ENCODE measurements around the gene SIPA1L3. TPM values are rescaled to one million over a fixed set of nuclear protein-coding genes. Genes with fewer than 3 reads are reported as not detected.

Gene SIPA1L3
- total RNA-seq, 6 donors from 2014 or later, result 57.3 to 91.6 (median 69.4) TPM

- Histone ChIP-seq H3K9me3 (no peaks in the 10 kb centered on the region), H3K27ac (peak overlapping the region in 3 of 4 donors; percentile 32 to 51 (median 50)), H3K4me3 (no peak overlapping the region), H3K36me3 (no peaks in the 10 kb centered on the region), H3K27me3 (no peaks in the 10 kb centered on the region), H3K4me1 (peaks cover 37 to 64% (median 41%) of the 10 kb centered on the region in 4 donors)
- TF ChIP-seq POLR2AphosphoS5 (IDR thresholded peaks at IDR 0.05) (no peak), EP300 (IDR thresholded peaks at IDR 0.05) (no peak), POLR2A (IDR thresholded peaks at IDR 0.05) (no peak)
- TF ChIP-seq, protein P1, sequence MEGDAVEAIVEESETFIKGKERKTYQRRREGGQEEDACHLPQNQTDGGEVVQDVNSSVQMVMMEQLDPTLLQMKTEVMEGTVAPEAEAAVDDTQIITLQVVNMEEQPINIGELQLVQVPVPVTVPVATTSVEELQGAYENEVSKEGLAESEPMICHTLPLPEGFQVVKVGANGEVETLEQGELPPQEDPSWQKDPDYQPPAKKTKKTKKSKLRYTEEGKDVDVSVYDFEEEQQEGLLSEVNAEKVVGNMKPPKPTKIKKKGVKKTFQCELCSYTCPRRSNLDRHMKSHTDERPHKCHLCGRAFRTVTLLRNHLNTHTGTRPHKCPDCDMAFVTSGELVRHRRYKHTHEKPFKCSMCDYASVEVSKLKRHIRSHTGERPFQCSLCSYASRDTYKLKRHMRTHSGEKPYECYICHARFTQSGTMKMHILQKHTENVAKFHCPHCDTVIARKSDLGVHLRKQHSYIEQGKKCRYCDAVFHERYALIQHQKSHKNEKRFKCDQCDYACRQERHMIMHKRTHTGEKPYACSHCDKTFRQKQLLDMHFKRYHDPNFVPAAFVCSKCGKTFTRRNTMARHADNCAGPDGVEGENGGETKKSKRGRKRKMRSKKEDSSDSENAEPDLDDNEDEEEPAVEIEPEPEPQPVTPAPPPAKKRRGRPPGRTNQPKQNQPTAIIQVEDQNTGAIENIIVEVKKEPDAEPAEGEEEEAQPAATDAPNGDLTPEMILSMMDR (IDR thresholded peaks at IDR 0.05), result no peak
- 76 to 78% methylated on average over 9 of the region's 9 CpGs for WGBS, 2 donors
- ATAC-seq (ENCODE audit: low FRiP score in 2 of 2), result no peak
- no peak for DNase-seq
Measured at GRCh38 chr19:38247734-38248268, 340.8 kb downstream of the SIPA1L3 start.

- TF ChIP-seq, protein P1 (IDR thresholded peaks at IDR 0.05), result no peak
- 85 to 98% methylated on average over 4 to 7 of the region's 7 CpGs for WGBS, 2 donors
- H3K9me3 ChIP-seq, result no peaks in the 10 kb centered on the region
Measured at GRCh38 chr19:38248421-38248820, 341.4 kb downstream of the SIPA1L3 start.

DNA sequence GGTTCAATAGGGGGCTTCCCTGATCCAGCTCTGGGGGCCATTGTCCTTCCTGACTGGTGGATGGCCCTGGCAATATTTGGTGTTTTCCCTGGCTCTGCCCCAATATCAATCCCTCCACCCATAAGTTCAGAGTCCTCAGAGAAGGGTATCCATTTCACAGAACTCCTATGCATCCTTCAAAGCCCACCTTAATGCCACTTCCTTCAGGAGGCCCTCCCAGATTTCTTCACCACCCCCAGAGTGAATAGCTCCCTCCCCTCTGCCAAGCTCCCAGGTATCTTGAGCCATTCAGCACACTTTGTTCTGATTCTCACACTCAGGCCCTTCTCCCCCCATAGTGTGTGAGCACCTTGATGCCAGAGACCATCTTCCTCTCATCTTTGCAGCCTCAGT is 343.4 kb downstream of the SIPA1L3 start:
- H3K4me1 ChIP-seq, result peaks cover 23 to 57% (median 30%) of the 10 kb centered on the region in 4 donors
- H3K36me3 ChIP-seq, result no peaks in the 10 kb centered on the region
- no peak for ATAC-seq (ENCODE audit: low FRiP score in 2 of 2)
- H3K27me3 ChIP-seq, result no peaks in the 10 kb centered on the region
- TF ChIP-seq POLR2A (IDR thresholded peaks at IDR 0.05), result no peak
- no peak for TF ChIP-seq POLR2AphosphoS5 (IDR thresholded peaks at IDR 0.05)
- no peak for TF ChIP-seq EP300 (IDR thresholded peaks at IDR 0.05)
- TF ChIP-seq, protein P1 (IDR thresholded peaks at IDR 0.05), result no peak
- no peak overlapping the region for H3K4me3 ChIP-seq
- no peaks in the 10 kb centered on the region for H3K9me3 ChIP-seq
- DNase-seq, result no peak
- H3K27ac ChIP-seq, result peak overlapping the region in 3 of 4 donors; percentile 81 to 91 (median 82)

More at GRCh38 chr19:38248421-38248820, 341.4 kb downstream of the SIPA1L3 start:
- no peaks in the 10 kb centered on the region for H3K36me3 ChIP-seq
- H3K27ac ChIP-seq, result peak overlapping the region in 3 of 4 donors; percentile 50 to 53 (median 51)
- DNase-seq (no peak), ATAC-seq (ENCODE audit: low FRiP score in 2 of 2) (no peak)
- no peaks in the 10 kb centered on the region for H3K27me3 ChIP-seq
- peaks cover 39 to 70% (median 45%) of the 10 kb centered on the region in 4 donors for H3K4me1 ChIP-seq
- H3K4me3 ChIP-seq, result no peak overlapping the region

- H3K36me3 ChIP-seq, result no peaks in the 10 kb centered on the region
- H3K4me1 ChIP-seq, result peaks cover 25 to 54% (median 30%) of the 10 kb centered on the region in 4 donors
- TF ChIP-seq POLR2A (IDR thresholded peaks at IDR 0.05) (no peak), POLR2AphosphoS5 (IDR thresholded peaks at IDR 0.05) (no peak), EP300 (IDR thresholded peaks at IDR 0.05) (no peak)
- TF ChIP-seq, protein P1 (IDR thresholded peaks at IDR 0.05), result no peak
- ATAC-seq (ENCODE audit: low FRiP score in 2 of 2) (peak; percentile 32 to 67), DNase-seq (peak; percentile 45 to 86)
- 39 to 48% methylated on average over 15 to 18 of the region's 18 CpGs for WGBS, 2 donors
- peaks cover 0 to under 1% (median under 1%) of the 10 kb centered on the region in 4 donors for H3K27me3 ChIP-seq
- H3K27ac ChIP-seq, result peak overlapping the region; percentile 73 to 91 (median 82)
- H3K9me3 ChIP-seq, result no peaks in the 10 kb centered on the region
- peak overlapping the region in 2 of 4 donors; percentile 62 to 65 for H3K4me3 ChIP-seq
Measured at GRCh38 chr19:38250821-38251563, 344.0 kb downstream of the SIPA1L3 start.

Measured in upper lobe of left lung (tissue), 6 donors.